T-helper 17 cell (primary cell): ENCODE data around the gene NPIPB2. TPM values are rescaled to one million over a fixed set of nuclear protein-coding genes. Genes with fewer than 3 reads are reported as not detected.

Experiments used
- total RNA-seq, 4 donors: library from RNA in 2 of 4; stranded (reverse) in 2 of 4; gene quantifications; one replicate each; pipeline ENCODE4 v1.2.3 and lab custom pipeline; 2022 to 2026

NPIPB2 gene
- total RNA-seq, 2 donors from 2014 or later = 13.6 to 19.1 TPM

Other genes starting within 250 kb of the NPIPB2 start
- 100 to 1,000 TPM in 1 of 2 donors, 10 to 100 TPM in 1; 87.5 to 103 TPM for gene TXNDC11, start 199.2 kb downstream of the NPIPB2 start, total RNA-seq
- gene ZC3H7A, start 144.8 kb downstream of the NPIPB2 start, total RNA-seq = 100 to 1,000 TPM; 111 to 117 TPM
- gene RSL1D1, start 90.5 kb downstream of the NPIPB2 start, total RNA-seq = 100 to 1,000 TPM; 159 to 186 TPM
- 100 to 1,000 TPM; 161 to 203 TPM for gene GSPT1, start 26.1 kb downstream of the NPIPB2 start, total RNA-seq
- gene TNFRSF17, start 23.2 kb upstream of the NPIPB2 start, total RNA-seq = under 1 TPM in 1 of 2 donors, not detected in 1; 0.45 TPM
- gene SNX29, start 34.7 kb upstream of the NPIPB2 start, total RNA-seq = 10 to 100 TPM; 31.0 to 33.3 TPM